NCI-H1048 (cell line): ENCODE results near the gene GIMAP2.
"Not testable (repeated sequence)": the region's sequence is repeated elsewhere in the genome, so short reads cannot be mapped to it uniquely, and the experiment has no call there.

Experiments used
- DNase-seq: peaks from one replicate; lab custom pipeline; 2025; lab: John Stamatoyannopoulos, UW

GIMAP2 gene

DNA sequence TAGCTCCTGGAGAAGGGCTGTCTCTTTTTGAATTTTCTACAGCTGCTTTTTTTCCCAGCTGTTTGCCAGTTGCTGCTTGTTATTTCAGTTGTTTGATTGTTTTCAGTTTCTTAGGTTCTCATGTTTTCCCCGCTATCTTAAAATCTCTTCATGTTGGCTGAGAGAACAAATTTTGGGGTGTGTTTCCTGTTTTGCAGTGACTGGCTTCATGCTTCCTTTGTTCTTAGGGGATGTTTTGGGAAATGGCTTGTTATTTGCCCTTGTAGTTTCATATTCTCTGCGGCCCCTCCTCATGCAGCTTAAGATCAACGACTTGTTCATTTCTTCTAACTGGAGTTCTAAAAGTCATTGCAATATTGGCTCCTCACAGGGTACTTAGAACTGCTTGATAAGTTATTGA lies 8.7 kb upstream of the GIMAP2 start:
- not testable (repeated sequence) for DNase-seq

DNA sequence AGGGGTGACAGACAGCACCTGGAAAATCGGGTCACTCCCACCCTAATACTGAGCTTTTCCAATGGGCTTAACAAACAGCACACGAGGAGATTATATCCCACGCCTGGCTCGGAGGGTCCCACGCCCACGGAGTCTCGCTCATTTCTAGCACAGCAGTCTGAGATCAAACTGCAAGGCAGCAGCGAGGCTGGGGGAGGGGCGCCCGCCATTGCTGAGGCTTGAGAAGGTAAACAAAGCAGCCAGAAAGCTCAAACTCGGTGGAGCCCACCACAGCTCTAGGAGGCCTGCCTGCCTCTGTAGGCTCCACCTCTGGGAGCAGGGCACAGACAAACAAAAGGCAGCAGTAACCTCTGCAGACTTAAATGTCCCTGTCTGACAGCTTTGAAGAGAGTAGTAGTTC lies 6.9 kb upstream of the GIMAP2 start:
- not testable (repeated sequence) for DNase-seq

- DNase-seq: not testable (repeated sequence)
Measured at GRCh38 chr7:150680364-150680763, 5.1 kb upstream of the GIMAP2 start.

DNA sequence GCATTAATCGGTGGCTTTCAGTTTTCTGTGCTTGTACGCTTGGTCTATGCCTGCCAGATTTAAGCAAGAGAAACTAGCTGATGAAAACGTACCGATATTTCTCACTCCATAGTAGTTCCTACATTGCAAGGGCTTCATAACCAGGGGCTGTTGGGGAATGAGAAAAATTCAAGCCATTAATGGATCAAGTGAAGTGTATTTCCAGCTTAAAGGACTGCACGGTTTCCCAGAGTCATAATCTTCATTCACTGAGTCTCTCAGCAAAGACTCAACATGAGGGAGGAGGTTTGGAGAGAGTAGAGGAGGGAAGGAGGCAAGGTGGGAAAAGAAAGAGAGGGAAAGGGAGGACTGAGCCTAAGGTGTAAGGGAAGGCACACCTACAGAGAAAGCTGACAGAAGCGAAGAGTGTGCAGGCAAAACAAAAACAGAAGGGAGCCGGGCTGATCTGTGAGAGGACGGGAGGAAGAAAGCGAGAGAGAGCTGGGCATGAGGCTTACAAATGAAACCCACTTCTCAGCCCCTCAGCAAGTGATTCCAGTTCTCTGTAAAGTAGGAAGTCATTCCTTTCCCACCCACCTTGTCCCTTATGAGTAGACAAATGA lies 625 bp downstream of the GIMAP2 start:
- no peak for DNase-seq

GRCh38 chr7:150688630-150689029 lies 3.1 kb downstream of the GIMAP2 start:
- DNase-seq: no peak

GRCh38 chr7:150695654-150696053 lies 10.1 kb downstream of the GIMAP2 start:
- DNase-seq: no peak

GRCh38 chr7:150703209-150703608 lies 17.7 kb downstream of the GIMAP2 start:
- DNase-seq: no peak

DNA sequence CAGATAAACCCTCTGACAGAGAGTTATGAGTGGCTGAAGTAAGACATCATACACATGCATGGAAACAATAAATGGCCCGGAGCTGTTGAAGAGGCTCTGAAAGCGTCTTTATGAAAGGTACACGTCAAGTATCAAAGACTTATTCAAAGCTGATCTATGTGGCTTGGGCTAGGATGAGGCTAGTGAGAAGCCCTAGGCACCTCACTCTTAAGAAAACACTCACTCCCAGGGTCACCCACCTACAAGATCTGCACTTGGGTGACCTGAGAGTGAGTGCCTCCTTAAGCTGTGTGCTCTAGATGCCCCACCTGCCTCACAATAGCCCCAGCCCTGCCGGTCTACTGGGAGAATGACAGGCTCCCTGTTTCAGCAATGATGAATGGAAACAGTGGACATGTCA lies 29.8 kb downstream of the GIMAP2 start:
- DNase-seq: no peak

- DNase-seq: no peak
Measured at GRCh38 chr7:150715738-150716137, 30.2 kb downstream of the GIMAP2 start.

DNA sequence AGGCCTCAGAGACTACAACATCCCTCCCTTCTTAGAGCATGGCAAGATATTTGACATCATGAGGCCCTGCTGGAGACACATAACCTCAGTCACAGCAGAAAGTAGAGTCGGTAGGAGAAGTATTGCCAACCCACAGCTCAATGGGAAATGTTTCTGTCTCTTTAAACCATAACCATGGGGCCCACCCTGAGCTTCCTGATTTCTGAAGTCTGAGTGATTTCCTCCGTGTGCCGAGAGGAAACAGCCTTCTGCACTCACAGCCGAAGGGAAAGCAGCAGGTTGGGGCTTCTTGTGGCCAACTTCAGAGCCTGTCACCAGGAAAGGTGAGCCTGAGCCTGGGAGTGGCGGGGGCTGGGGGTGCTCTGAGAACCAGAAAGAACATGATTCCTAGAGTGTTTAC lies 30.9 kb downstream of the GIMAP2 start, which contains the start of gene GIMAP1:
TSS of gene GIMAP1 (plus strand) at position 246 of the 400 bp plus-strand sequence. CDS start 2,435 bp downstream, outside the sequence.
- DNase-seq: no peak

- DNase-seq: no peak
Measured at GRCh38 chr7:150716939-150717338, 31.4 kb downstream of the GIMAP2 start.

DNA sequence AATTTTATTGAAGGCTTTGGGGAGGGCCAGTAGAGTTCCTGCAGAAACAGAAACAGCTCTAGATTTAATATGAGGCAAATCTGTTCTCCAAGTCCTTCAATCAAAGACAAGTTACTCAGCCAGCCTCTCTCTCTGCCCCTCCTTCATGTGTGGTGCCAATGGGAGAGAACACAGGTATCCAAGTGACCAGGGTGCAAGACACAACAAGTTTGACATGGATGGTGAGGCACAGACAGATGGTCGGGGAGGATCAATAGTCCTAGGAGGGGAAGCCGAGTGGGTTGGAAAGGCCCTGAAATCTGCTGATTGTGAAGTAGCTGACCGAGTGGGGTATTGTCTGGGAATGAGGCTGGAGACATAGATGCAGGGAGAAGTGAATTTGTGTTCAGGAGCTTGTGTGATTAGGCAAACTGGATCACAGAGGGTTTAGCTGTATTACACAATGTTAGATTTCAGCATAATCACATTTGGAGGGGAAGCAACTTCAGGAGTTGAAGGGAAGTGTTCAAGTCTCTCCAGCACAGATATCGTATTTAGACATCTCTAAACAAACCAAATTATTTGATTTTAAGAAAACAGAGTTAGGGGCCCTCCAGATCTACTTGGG lies 32.4 kb downstream of the GIMAP2 start:
- no peak for DNase-seq

DNA sequence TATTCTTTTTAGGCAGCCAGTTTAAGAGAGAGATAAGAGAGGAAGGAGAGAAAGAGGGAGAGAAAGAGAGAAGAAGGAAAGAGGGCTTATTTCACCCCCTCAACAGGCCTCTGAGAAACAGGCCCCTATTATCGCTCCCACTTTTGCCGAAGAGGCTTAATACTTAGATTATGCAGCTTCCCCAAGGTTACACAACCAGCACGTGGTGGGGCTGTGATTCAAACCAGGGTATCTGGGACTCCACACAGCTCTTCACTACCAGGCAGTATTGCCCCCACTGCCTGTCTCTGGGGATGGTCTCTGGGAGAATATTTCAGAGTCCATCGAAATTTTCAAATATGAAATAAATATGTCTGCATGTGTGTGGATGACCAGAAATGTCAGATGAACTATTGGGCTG lies 33.9 kb downstream of the GIMAP2 start:
- no peak for DNase-seq

DNA sequence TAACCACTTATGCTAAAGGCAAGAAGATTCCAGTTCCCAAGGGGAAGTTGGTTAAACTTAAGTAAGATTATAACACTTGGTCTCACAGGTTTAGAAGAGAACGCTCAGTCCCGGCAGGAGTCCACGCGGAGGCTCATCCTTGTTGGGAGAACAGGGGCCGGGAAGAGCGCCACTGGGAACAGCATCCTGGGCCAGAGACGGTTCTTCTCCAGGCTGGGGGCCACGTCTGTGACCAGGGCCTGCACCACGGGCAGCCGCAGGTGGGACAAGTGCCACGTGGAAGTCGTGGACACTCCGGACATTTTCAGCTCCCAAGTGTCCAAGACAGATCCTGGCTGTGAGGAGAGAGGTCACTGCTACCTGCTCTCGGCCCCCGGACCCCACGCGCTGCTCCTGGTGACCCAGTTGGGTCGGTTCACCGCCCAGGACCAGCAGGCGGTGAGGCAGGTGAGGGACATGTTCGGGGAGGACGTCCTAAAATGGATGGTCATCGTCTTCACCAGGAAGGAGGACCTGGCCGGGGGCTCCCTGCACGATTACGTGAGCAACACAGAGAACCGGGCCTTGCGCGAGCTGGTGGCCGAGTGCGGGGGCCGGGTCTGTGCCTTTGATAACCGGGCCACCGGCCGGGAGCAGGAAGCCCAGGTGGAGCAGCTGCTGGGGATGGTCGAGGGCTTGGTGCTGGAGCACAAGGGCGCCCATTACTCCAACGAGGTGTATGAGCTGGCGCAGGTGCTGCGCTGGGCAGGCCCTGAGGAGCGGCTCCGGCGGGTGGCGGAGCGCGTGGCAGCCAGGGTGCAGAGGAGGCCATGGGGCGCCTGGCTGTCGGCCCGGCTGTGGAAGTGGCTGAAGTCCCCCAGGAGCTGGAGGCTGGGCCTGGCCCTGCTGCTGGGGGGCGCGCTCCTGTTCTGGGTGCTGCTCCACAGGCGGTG lies 34.7 kb downstream of the GIMAP2 start:
- DNase-seq: no peak

DNA sequence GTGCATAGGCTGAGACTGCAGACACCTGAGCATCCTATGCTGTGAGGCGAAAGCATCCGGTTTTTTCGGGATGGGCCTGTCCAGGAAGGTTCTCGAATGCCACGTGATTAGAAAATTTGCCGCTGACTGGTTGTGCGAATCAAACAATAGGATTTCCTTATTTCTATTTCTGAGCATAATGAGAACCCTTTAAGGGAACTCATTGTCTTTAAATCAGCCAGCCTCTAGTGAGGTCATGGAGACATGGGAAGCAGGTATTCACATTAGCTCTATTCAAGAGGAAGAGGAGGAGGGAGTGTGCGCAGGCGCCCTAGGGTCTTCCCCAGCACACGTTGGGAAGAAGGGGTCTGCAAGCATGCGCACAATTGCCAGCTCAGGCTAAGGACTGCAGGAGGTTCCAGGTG lies 36.5 kb downstream of the GIMAP2 start:
- no peak for DNase-seq

DNA sequence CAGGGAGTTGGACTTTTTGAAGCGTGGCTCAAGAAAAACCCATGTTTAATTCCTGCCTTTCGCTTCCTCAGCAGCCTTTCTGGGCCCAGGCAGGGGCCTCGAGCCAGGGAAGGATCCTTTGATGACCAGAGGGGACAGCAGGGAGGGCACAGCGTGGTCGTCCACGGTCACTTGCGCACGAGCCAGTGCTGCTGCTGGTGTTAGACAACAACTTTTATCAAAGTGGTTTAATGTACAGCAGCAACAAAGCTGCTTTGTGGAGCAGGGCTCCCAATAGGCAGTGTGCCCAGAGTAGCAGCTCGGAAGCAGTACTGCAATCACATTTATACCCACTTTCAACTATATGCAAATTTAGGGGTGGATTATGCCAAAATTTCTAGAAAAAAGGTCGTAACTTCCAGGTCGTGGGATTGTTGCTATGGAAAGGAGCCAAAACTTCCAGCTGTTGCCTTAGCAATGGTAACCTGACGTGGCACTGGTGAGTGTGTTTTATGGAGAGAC lies 37.0 kb downstream of the GIMAP2 start:
- DNase-seq: peak; percentile 75

DNA sequence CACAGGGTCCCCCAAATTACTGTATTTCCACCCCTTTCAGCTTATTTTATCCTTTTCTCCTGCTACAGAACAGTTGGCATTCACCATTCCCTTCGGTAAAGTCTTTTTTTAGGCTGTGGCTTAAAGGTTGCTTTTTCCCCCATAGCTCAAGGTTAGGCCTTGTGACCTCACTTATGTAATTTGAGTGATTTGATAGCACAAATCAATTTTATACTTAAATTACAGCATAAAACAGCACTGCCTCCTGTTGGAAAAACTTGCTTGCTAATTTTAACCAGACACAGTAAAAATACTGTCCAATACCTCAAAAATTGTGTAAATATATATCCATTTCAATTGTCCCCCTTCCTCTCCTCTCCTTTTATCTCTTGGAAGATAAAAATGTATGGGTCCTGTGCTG lies 38.0 kb downstream of the GIMAP2 start:
- DNase-seq: no peak

- DNase-seq: no peak
Measured at GRCh38 chr7:150727381-150727780, 41.9 kb downstream of the GIMAP2 start.

- DNase-seq: no peak
Measured at GRCh38 chr7:150728011-150728410, 42.5 kb downstream of the GIMAP2 start.

GRCh38 chr7:150728609-150729008 lies 43.1 kb downstream of the GIMAP2 start:
- no peak for DNase-seq

DNA sequence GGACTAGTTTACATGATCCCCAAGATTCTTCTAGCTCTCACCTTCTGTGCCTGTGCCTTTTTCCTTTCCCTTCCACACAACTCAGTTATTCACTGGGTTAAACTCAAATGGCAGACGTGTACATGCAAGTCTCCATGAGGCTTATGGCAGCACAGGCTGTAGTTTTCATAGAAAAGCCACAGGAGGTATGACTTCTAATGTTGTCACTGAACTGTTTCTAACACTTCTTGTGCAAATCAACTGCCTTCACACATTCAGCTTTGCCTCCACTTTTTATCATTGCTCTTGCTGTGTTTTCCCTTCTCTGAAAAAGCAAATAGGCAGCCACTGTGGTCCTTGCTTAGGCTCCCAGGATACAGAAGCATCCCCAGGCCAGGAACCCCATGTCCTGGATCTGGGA lies 46.4 kb downstream of the GIMAP2 start:
- DNase-seq: no peak

GRCh38 chr7:150732786-150733481 lies 47.4 kb downstream of the GIMAP2 start:
- no peak for DNase-seq
